Pancreas (tissue), 10 donors: ENCODE data around the gene SV2C. TPM values are rescaled to one million over a fixed set of nuclear protein-coding genes. Genes with fewer than 3 reads are reported as not detected.

Source experiments
- ATAC-seq, 4 donors: fragments of 200-7000 bp; cut with Tn5 transposase; one replicate each; pipeline versions ENCODE4 v1.8.0 to v1.9.1; 2020; ENCODE audit warnings: mild to moderate bottlenecking in 4 of 4, moderate library complexity in 4 of 4
- DNase-seq, 6 donors: peaks; one replicate each; pipeline ENCODE4 v3.0.0-alpha.2; 2020
- FAIRE-seq: peaks from 2 replicates; lab custom pipeline; 2012; peaks lifted over from hg19 to GRCh38; lab: Jason Lieb, UNC
- H3K27ac ChIP-seq, 4 donors: fragments of 200-600 bp; sonication (generic); 1 replicate in 3 of 4; 2 replicates in 1 of 4; pipeline versions ENCODE4 v1.5.0 to v1.8.0; 2020
- H3K27me3 ChIP-seq, 4 donors: fragments of 200-600 bp; one replicate each; pipeline ENCODE4 v1.8.0; 2021
- H3K36me3 ChIP-seq, 3 donors: fragments of 200-600 bp; sonication (generic) in 1 of 3; one replicate each; pipeline versions ENCODE4 v1.5.0 to v1.8.0; 2020 to 2021
- H3K4me1 ChIP-seq, 3 donors: fragments of 200-600 bp; one replicate each; pipeline ENCODE4 v1.8.0; 2021
- H3K4me3 ChIP-seq, 4 donors: fragments of 200-600 bp; sonication (generic) in 2 of 4; one replicate each; pipeline versions ENCODE4 v1.5.0 to v1.8.0; 2020 to 2021
- H3K9me3 ChIP-seq, 4 donors: fragments of 200-600 bp; one replicate each; pipeline ENCODE4 v1.8.0; 2021
- CTCF ChIP-seq, 4 donors: fragments of 200-600 bp; sonication (generic) in 3 of 4; IDR thresholded peaks; one replicate each; pipeline versions ENCODE4 v1.5.0 to v1.8.0; 2021; ENCODE audit warnings: antibody characterized with exemption in 4 of 4
- WGBS, 2 donors: extraction: QIAGEN DNeasy Blood & Tissue Kit; methylation state at CpG; one replicate each; pipeline ENCODE4 v1.1.7; 2013; 5-methylcytosine and 5-hydroxymethylcytosine counted together
- intact Hi-C, 3 donors: fragments of 100-400 bp; cut with DNase I; formaldehyde crosslinking; loops; one replicate each; pipeline versions ENCODE4 v1.11.1 to v1.14.2; 2022
- polyA plus RNA-seq, 2 donors: library from polyadenylated mRNA; stranded (reverse); fragments of 200-250 nt; gene quantifications; one replicate each; pipeline ENCODE4 v1.2.3, GENCODE V29; 2013
- total RNA-seq, 6 donors: library from RNA; stranded (reverse); fragmentation: NEBNext Ultra II Directional in 4 of 6; extraction: Animal tissue kit (Norgen Biotek cat#: 25700) in 4 of 6; gene quantifications; one replicate each; pipeline versions ENCODE4 v1.2.1 to v1.2.4, GENCODE V29; 2021 to 2023
- donor health status: healthy with polysubstance abuse.
- donor health status: DM: no; HTN: no; CAD: no; lungs with moderate emphysema.
- donor health status: DM: no; HTN: no; CAD: no.
- donor health status: control.
- donor health status: control.
- donor health status: Bipolar disorder and iron deficiency.
- donor health status: DM: yes; HTN: yes; CAD: no.
- donor health status: DM: no; HTN: no; CAD: no.
- donor health status: DM: no; HTN: no; CAD: no.
- donor health status: DM: yes; HTN: yes; CAD: no.

SV2C gene
- total and polyA plus RNA-seq, 8 donors: 0.05 to 0.18 (median 0.08) TPM; not detected in 1

GRCh38 chr5:76251656-76252055 is 168.5 kb downstream of the SV2C start:
- intact Hi-C loops: loop anchor here in 1 of 3 donors (10.0 kb wide), 1 partner anchor 517 kb away; no protein-coding TSS in a partner anchor
- no peak for DNase-seq
- no peak for FAIRE-seq
- no peak for TF ChIP-seq CTCF (IDR thresholded peaks at IDR 0.05)
- H3K9me3 ChIP-seq: no peaks in the 10 kb centered on the region
- peak in 2 of 4 donors; percentile 42 to 56 for ATAC-seq
- H3K27ac ChIP-seq: no peak overlapping the region
- no peak overlapping the region for H3K4me3 ChIP-seq
- H3K36me3 ChIP-seq: no peaks in the 10 kb centered on the region
- peaks cover 0 to 2% (median 0%) of the 10 kb centered on the region in 3 donors for H3K4me1 ChIP-seq
- peaks cover 0 to 2% (median 0%) of the 10 kb centered on the region in 4 donors for H3K27me3 ChIP-seq
- WGBS, 2 donors: 74 to 76% methylated on average over 2 of the region's 2 CpGs

GRCh38 chr5:76252437-76252836 is 169.3 kb downstream of the SV2C start:
- Histone ChIP-seq H3K27ac (no peak overlapping the region), H3K9me3 (no peaks in the 10 kb centered on the region), H3K27me3 (peaks cover 0 to 2% (median 0%) of the 10 kb centered on the region in 4 donors), H3K36me3 (no peaks in the 10 kb centered on the region), H3K4me3 (no peak overlapping the region), H3K4me1 (peaks cover 0 to 2% (median 0%) of the 10 kb centered on the region in 3 donors)
- 34 to 51% methylated on average over 2 of the region's 2 CpGs for WGBS, 2 donors
- no peak for DNase-seq
- ATAC-seq: peak in 2 of 4 donors; percentile 34 to 50
- no peak for FAIRE-seq
- TF ChIP-seq CTCF (IDR thresholded peaks at IDR 0.05): no peak
- intact Hi-C loops: loop anchor here in 1 of 3 donors (10.0 kb wide), 1 partner anchor 518 kb away; no protein-coding TSS in a partner anchor

GRCh38 chr5:76256116-76256889 is 173.1 kb downstream of the SV2C start:
- H3K4me1 ChIP-seq: peaks cover 0 to 2% (median 0%) of the 10 kb centered on the region in 3 donors
- WGBS, 2 donors: 15 to 20% methylated on average over 8 of the region's 8 CpGs
- ATAC-seq: peak; percentile 78 to 98 (median 98)
- DNase-seq: peak in 3 of 6 donors; percentile 31 to 62 (median 50)
- FAIRE-seq: no peak
- intact Hi-C loops: loop anchor here in 2 of 3 donors (5.0 to 10.0 kb wide), 2 partner anchors 519 to 522 kb away; no protein-coding TSS in a partner anchor
- no peak overlapping the region for H3K27ac ChIP-seq
- peak in 3 of 4 donors; percentile 39 to 48 (median 46) for TF ChIP-seq CTCF (IDR thresholded peaks at IDR 0.05)
- H3K36me3 ChIP-seq: no peaks in the 10 kb centered on the region
- no peaks in the 10 kb centered on the region for H3K9me3 ChIP-seq
- H3K27me3 ChIP-seq: peaks cover 0 to 2% (median 0%) of the 10 kb centered on the region in 4 donors
- no peak overlapping the region for H3K4me3 ChIP-seq

GRCh38 chr5:76257225-76257833 is 174.1 kb downstream of the SV2C start:
- no peak overlapping the region for H3K4me3 ChIP-seq
- H3K36me3 ChIP-seq: no peaks in the 10 kb centered on the region
- no peaks in the 10 kb centered on the region for H3K9me3 ChIP-seq
- intact Hi-C loops: loop anchor here in 2 of 3 donors (5.0 to 10.0 kb wide), 2 partner anchors 520 to 523 kb away; no protein-coding TSS in a partner anchor
- no peak overlapping the region for H3K27ac ChIP-seq
- 70 to 79% methylated on average over 6 of the region's 6 CpGs for WGBS, 2 donors
- TF ChIP-seq CTCF (IDR thresholded peaks at IDR 0.05): no peak
- ATAC-seq (peak in 1 of 4 donors; percentile 38), FAIRE-seq (no peak), DNase-seq (no peak)
- peaks cover 0 to 2% (median 0%) of the 10 kb centered on the region in 3 donors for H3K4me1 ChIP-seq
- peaks cover 0 to 2% (median 0%) of the 10 kb centered on the region in 4 donors for H3K27me3 ChIP-seq
